ENCODE results near the gene UBE2U. TPM values are rescaled to one million over a fixed set of nuclear protein-coding genes. Genes with fewer than 3 reads are reported as not detected.

UBE2U gene
- total and polyA plus RNA-seq, 2 of the 8 experiments (the other 6 are each of a cell fraction or from before 2014, with no cell fraction given): not detected

DNA sequence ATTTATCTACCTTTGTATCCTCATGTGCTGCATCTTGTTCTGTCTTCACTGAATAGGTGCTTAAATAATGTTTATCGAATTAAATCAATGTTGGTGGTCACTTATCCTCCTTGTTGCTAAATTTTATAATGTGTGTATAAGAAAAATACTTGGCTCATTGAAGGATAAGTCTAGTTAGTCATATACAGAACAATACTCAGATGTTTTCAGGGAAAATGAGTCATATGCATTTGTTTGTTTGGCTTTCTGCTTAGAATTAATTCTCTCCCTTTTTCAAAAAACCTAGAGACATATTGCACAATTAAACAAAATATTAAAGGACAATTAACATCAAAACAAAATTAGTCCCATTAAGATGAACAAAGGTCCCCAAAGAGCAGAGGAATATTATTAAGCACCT lies 89.0 kb downstream of the UBE2U start:
- H3K4me2 ChIP-seq (ENCODE audit: insufficient read depth in 1 of 2, low read depth in 2 of 2, low read length in 2 of 2): no peak overlapping the region
- no peak overlapping the region for H3K4me3 ChIP-seq (ENCODE audit: extremely low read depth in 1 of 4, insufficient read depth in 2 of 4, low read depth in 3 of 4, low read length in 4 of 4)
- no peak overlapping the region for H2BK15ac ChIP-seq (ENCODE audit: low read length)
- H3K9ac ChIP-seq (replicated peaks in 1 of 4; ENCODE audit: extremely low read depth in 1 of 4, low read depth in 3 of 4, low read length in 3 of 4): no peak overlapping the region
- H3K79me1 ChIP-seq (ENCODE audit: low read depth, low read length): no peaks in the 10 kb centered on the region
- no peak overlapping the region for H4K5ac ChIP-seq (ENCODE audit: insufficient read length, low read depth, low read length)
- H4K20me1 ChIP-seq (replicated peaks in 1 of 2; ENCODE audit: control insufficient read depth in 1 of 2, insufficient read depth in 2 of 2, low read length in 2 of 2): no peaks in the 10 kb centered on the region
- H3K14ac ChIP-seq (ENCODE audit: insufficient read length): no peak overlapping the region
- no peak overlapping the region for H3K56ac ChIP-seq (replicated peaks; ENCODE audit: insufficient read length, low read depth, low read length)
- H2BK120ac ChIP-seq (replicated peaks; ENCODE audit: low read depth, low read length): no peak overlapping the region
- no peak overlapping the region for H3K23ac ChIP-seq (ENCODE audit: insufficient read length)
- no peak overlapping the region for H4K8ac ChIP-seq (ENCODE audit: extremely low read depth, insufficient read depth, low read length)
- 0 out of 7 replicates have a peak, but pooled peaks cover 0 to 1% (median 0%) of the 10 kb centered on the region in 4 experiments for H3K27me3 ChIP-seq (replicated peaks in 1 of 4; ENCODE audit: control insufficient read depth in 3 of 4, extremely low read depth in 1 of 4, insufficient read depth in 3 of 4, low read length in 3 of 4)
- H3K9me3 ChIP-seq (ENCODE audit: insufficient read depth in 2 of 2, low read depth in 1 of 2, low read length in 1 of 2): peaks cover 0 to 3% of the 10 kb centered on the region in 2 experiments; a peak in 1 of 4 replicates
- H3K4me1 ChIP-seq (replicated peaks in 1 of 4; ENCODE audit: control insufficient read depth in 3 of 4, insufficient read depth in 4 of 4, low read length in 3 of 4): no peaks in the 10 kb centered on the region
- WGBS, 2 experiments (ENCODE audit: extremely low coverage in 1 of 2, insufficient coverage in 1 of 2, insufficient read length in 1 of 2, insufficient replicate concordance in 2 of 2, low coverage in 1 of 2, low lambda C conversion rate in 2 of 2, missing lambda C conversion rate in 1 of 2): 85% methylated on average over 1 of the region's 1 CpG; no CpG with 5 or more reads in 1 of the 2 experiments
- ChIA-PET POLR2A (ENCODE audit: partially characterized antibody) (no interaction called here), CTCF (ENCODE audit: partially characterized antibody) (no interaction called here)
- TF ChIP-seq SRF (IDR thresholded peaks at IDR 0.05; ENCODE audit: low read depth, low read length): no peak
- no peak for TF ChIP-seq BACH1 (IDR thresholded peaks at IDR 0.05; ENCODE audit: low read length)
- no peak for TF ChIP-seq NRF1 (IDR thresholded peaks at IDR 0.05; ENCODE audit: low read depth, low read length)
- TF ChIP-seq SIRT6 (IDR thresholded peaks at IDR 0.05; ENCODE audit: low read length): no peak
- TF ChIP-seq TAF1 (IDR thresholded peaks at IDR 0.05; ENCODE audit: low read depth, low read length): no peak
- TF ChIP-seq SP4 (IDR thresholded peaks at IDR 0.05; ENCODE audit: low read length): no peak
- no peaks in the 10 kb centered on the region for H3K23me2 ChIP-seq (ENCODE audit: low read depth, low read length)
- H4K91ac ChIP-seq (replicated peaks; ENCODE audit: insufficient read length, low read length): no peak overlapping the region
- no peak overlapping the region for H2AK5ac ChIP-seq (ENCODE audit: low read depth, low read length)
- H2AFZ ChIP-seq (ENCODE audit: low read length): no peak overlapping the region
- H3K27ac ChIP-seq (ENCODE audit: low read depth, low read length): no peak overlapping the region
- no peak overlapping the region for H2BK12ac ChIP-seq (ENCODE audit: low read depth, low read length)
- H3K18ac ChIP-seq (ENCODE audit: extremely low read depth, low read length): no peak overlapping the region
- H2BK20ac ChIP-seq (ENCODE audit: low read length): no peak overlapping the region
- no peaks in the 10 kb centered on the region for H3K79me2 ChIP-seq (ENCODE audit: control insufficient read depth in 1 of 2, insufficient read depth in 2 of 2, low read length in 2 of 2)
- FAIRE-seq (no peak), DNase-seq (ENCODE audit: low read depth in 1 of 2, low spot score in 2 of 2) (no peak)
- H3K36me3 ChIP-seq (ENCODE audit: control insufficient read depth in 2 of 4, insufficient read depth in 4 of 4, low read length in 3 of 4): no peaks in the 10 kb centered on the region
- no peak overlapping the region for H3K4ac ChIP-seq (replicated peaks; ENCODE audit: insufficient read length, low read depth, low read length)
- no peak overlapping the region for H2BK5ac ChIP-seq (ENCODE audit: low read depth, low read length)
